Common myeloid progenitor, CD34-positive (primary cell): ENCODE data around the gene KIR3DL2.
"Not testable (repeated sequence)": the region's sequence is repeated elsewhere in the genome, so short reads cannot be mapped to it uniquely, and the experiment has no call there.

Experiments
- CTCF ChIA-PET: fragments of 350-600 bp; sonication (Branson Sonifier 250); formaldehyde crosslinking; loops from one replicate; lab custom pipeline; 2021; ENCODE audit warnings: antibody characterized with exemption; lab: Charles Lee
- POLR2A ChIA-PET: fragments of 350-600 bp; sonication (Branson Sonifier 250); formaldehyde crosslinking; loops from one replicate; lab custom pipeline; 2021; ENCODE audit warnings: antibody characterized with exemption; lab: Charles Lee
- DNase-seq, 3 donors: peaks; one replicate each; pipeline versions ENCODE4 v3.0.0 to v3.0.0-alpha.2; 2013
- H3K27ac ChIP-seq, 2 experiments: 1 replicate in 1 of 2; 2 replicates in 1 of 2; pipeline ENCODE4 v1.7.0; 2013; ENCODE audit warnings: inconsistent platforms in 2 of 2, low read length in 2 of 2, mild to moderate bottlenecking in 2 of 2, low read depth in 1 of 2, moderate library complexity in 1 of 2; ENCODE audit not compliant: severe bottlenecking in 2 of 2, insufficient read depth in 1 of 2, poor library complexity in 1 of 2
- H3K27me3 ChIP-seq, 5 experiments: replicated peaks in 2 of 5; 1 replicate in 3 of 5; 2 replicates in 2 of 5; pipeline versions ENCODE4 v1.6.1 to v1.7.0; 2013; ENCODE audit warnings: low read length in 4 of 5, mild to moderate bottlenecking in 2 of 5, moderate library complexity in 2 of 5, inconsistent platforms in 1 of 5; ENCODE audit not compliant: insufficient read depth in 5 of 5, control insufficient read depth in 4 of 5
- H3K36me3 ChIP-seq, 4 experiments: 1 replicate in 2 of 4; 2 replicates in 2 of 4; pipeline versions ENCODE4 v1.6.1 to v1.7.0; 2013; ENCODE audit warnings: low read length in 3 of 4, control low read depth in 1 of 4, mild to moderate bottlenecking in 1 of 4; ENCODE audit not compliant: control insufficient read depth in 4 of 4, insufficient read depth in 4 of 4
- H3K4me1 ChIP-seq, 4 experiments: 1 replicate in 3 of 4; 2 replicates in 1 of 4; pipeline versions ENCODE4 v1.6.1 to v1.7.1; 2013; ENCODE audit warnings: low read length in 3 of 4, mild to moderate bottlenecking in 3 of 4, control low read depth in 1 of 4, inconsistent platforms in 1 of 4, moderate library complexity in 1 of 4; ENCODE audit not compliant: control insufficient read depth in 4 of 4, insufficient read depth in 4 of 4; ENCODE audit errors: control extremely low read depth in 1 of 4
- H3K4me3 ChIP-seq, 7 experiments: 1 replicate in 4 of 7; 2 replicates in 3 of 7; pipeline versions ENCODE4 v1.5.1 to v1.7.0; 2013; ENCODE audit warnings: mild to moderate bottlenecking in 7 of 7, low read length in 6 of 7, moderate library complexity in 6 of 7, inconsistent platforms in 2 of 7, low read depth in 2 of 7, control low read depth in 1 of 7; ENCODE audit not compliant: insufficient read depth in 4 of 7, control insufficient read depth in 1 of 7; ENCODE audit errors: extremely low read depth in 1 of 7
- H3K9me3 ChIP-seq, 5 experiments: 1 replicate in 4 of 5; 2 replicates in 1 of 5; pipeline versions ENCODE4 v1.6.1 to v1.7.1; 2013; ENCODE audit warnings: low read length in 4 of 5, mild to moderate bottlenecking in 2 of 5, inconsistent platforms in 1 of 5, low read depth in 1 of 5, moderate library complexity in 1 of 5; ENCODE audit not compliant: control insufficient read depth in 4 of 5, insufficient read depth in 2 of 5; ENCODE audit errors: control extremely low read depth in 1 of 5
- WGBS: methylation state at CpG from one replicate; pipeline ENCODE4 v1.1.5; 2013; ENCODE audit not compliant: insufficient coverage; 5-methylcytosine and 5-hydroxymethylcytosine counted together

The KIR3DL2 gene

DNA sequence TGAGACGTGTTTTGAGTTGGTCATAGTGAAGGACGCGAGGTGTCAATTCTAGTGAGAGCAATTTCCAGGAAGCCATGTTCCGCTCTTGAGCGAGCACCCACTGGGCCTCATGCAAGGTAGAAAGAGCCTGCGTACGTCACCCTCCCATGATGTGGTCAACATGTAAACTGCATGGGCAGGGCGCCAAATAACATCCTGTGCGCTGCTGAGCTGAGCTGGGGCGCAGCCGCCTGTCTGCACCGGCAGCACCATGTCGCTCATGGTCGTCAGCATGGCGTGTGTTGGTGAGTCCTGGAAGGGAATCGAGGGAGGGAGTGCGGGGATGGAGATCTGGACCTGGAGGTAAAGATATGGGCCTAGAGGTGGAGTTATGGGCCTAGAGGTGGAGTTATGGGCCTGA, 34.0 kb upstream of the KIR3DL2 start, which contains the start of gene KIR3DL1:
KIR3DL1 (plus strand) TSS at position 218 of the 400 bp plus-strand sequence.
- CTCF ChIA-PET, H3K4me3 ChIP-seq, H3K9me3 ChIP-seq, H3K27ac ChIP-seq, DNase-seq, H3K36me3 ChIP-seq, H3K4me1 ChIP-seq, POLR2A ChIA-PET: not testable (repeated sequence)
- WGBS, result 94% methylated on average over 11 of the region's 17 CpGs
- H3K27me3 ChIP-seq, result peaks cover 0 to 21% (median 5%) of the 10 kb centered on the region in 5 experiments

DNA sequence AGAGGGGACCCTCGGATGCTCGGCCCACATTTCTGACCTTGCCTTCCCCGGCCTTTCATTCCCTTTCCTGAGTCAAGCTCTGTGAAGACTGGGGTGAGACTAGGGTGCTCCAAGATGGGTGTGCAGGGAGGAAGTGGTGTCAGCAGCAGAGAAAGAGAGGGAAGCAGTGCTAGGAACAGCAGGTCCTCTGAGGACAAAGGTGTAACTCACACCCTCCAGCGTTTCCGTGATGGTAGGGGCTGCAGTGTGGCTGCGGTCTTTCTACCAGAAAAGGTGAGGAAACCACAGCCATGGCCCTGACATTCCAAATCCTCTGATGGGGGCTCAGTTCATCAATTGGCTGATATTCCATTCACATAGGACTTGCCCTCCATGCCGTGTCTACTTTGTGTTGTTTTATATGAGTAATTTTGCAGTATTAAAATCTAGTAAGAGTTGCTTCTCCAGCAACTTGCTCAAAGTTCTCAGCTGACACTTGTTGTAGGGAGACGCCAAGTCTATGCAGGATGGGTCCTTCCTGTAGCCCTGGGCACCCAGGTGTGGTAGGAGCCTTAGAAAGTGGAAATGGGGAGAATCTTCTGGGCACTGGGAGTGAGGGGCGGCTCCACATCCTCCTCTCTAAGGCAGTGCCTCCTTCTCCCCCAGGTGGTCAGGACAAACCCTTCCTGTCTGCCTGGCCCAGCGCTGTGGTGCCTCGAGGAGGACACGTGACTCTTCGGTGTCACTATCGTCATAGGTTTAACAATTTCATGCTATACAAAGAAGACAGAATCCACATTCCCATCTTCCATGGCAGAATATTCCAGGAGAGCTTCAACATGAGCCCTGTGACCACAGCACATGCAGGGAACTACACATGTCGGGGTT, 32.3 kb upstream of the KIR3DL2 start:
- Histone ChIP-seq H3K27me3 (peaks cover 0 to 18% (median 5%) of the 10 kb centered on the region in 5 experiments), H3K4me3 (no peak overlapping the region), H3K9me3 (no peaks in the 10 kb centered on the region), H3K4me1 (no peaks in the 10 kb centered on the region), H3K36me3 (no peaks in the 10 kb centered on the region), H3K27ac (no peak overlapping the region)
- ChIA-PET POLR2A (no interaction called here), CTCF (no interaction called here)
- DNase-seq, result no peak
- 89% methylated on average over 11 of the region's 15 CpGs for WGBS

DNA sequence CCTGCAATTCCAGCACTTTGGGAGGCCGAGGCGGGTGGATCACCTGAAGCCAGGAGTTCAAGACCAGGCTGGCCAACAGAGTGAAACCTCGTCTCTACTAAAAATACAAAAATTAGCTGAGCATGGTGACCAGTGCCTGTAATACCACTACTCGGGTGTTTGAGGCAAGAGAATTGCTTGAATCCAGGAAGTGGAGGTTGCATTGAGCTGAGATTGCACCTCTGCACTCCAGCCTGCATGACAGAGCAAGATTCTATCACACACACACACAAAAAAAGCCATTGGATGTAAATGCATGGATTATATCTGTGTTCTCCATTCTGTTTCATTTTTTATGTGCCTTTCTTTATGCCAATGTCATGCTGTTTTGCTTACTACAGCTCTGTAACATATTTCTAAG, 25.8 kb upstream of the KIR3DL2 start:
- DNase-seq, POLR2A ChIA-PET: not testable (repeated sequence)
- WGBS, result no CpG with 5 or more reads among the region's 4 CpGs

DNA sequence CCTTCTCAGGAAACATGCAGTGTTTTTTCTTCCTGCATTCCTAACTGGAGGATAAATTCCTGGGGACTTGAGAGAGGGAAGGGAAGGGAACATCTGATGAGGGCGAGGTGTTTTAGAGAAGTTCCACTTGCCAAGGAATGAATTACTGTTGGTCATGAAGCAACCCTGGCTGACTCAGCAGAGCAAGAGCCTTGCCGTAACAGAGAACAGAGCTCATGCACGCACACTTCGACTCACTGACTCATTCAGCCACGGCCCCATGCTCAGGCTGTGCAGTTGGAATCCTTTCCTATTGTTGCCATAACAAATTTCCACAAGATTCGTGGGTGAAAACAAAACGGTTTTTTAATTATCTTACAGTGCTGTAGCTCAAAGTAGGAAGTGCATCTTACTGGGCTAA, 24.9 kb upstream of the KIR3DL2 start:
- peak in 1 of 3 donors; percentile 8 for DNase-seq
- H3K27ac ChIP-seq, H3K9me3 ChIP-seq, H3K36me3 ChIP-seq, POLR2A ChIA-PET, H3K4me3 ChIP-seq, H3K4me1 ChIP-seq, CTCF ChIA-PET: not testable (repeated sequence)
- peaks cover 0 to 13% (median 0%) of the 10 kb centered on the region in 5 experiments for H3K27me3 ChIP-seq
- 75% methylated on average over 3 of the region's 7 CpGs for WGBS

More for the DNA sequence above, 25.8 kb upstream of the KIR3DL2 start:
- peaks cover 0 to 15% (median 0%) of the 10 kb centered on the region in 5 experiments for H3K27me3 ChIP-seq
- H3K4me3 ChIP-seq, CTCF ChIA-PET, H3K4me1 ChIP-seq, H3K9me3 ChIP-seq, H3K36me3 ChIP-seq, H3K27ac ChIP-seq: not testable (repeated sequence)

DNA sequence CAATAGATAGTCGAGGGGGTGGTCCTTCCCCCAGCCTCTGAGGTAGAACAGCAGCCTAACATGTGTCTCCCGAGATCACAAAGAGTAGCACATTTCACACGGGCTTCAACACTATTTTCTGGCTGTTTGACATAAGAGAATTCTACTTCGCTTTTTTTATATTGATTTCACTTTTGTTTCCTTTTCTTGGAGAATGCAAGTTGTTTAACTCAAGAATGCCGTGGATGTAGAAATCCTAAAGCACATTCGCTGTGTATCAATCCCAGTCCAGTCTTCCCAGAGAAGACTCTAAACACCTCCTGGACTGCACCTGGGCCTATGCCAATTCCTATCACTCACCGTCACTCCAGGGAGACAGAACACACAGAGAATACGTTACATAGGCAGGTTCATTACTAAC, 22.2 kb upstream of the KIR3DL2 start:
- POLR2A ChIA-PET, H3K4me3 ChIP-seq, H3K4me1 ChIP-seq, CTCF ChIA-PET, H3K27me3 ChIP-seq, H3K27ac ChIP-seq, H3K9me3 ChIP-seq, DNase-seq, H3K36me3 ChIP-seq: not testable (repeated sequence)
- 84% methylated on average over 5 of the region's 8 CpGs for WGBS

DNA sequence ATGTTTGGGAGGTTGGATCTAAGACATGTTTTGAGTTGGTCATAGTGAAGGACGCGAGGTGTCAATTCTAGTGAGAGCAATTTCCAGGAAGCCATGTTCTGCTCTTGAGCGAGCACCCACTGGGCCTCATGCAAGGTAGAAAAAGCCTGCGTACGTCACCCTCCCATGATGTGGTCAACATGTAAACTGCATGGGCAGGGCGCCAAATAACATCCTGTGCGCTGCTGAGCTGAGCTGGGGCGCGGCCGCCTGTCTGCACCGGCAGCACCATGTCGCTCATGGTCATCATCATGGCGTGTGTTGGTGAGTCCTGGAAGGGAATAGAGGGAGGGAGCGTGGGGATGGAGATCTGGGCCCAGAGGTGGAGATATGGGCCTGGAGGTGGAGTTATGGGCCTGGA, 17.7 kb upstream of the KIR3DL2 start, which contains the start of gene KIR2DS4:
KIR2DS4 (plus strand) TSS at position 181 of the 400 bp plus-strand sequence.
- H3K27ac ChIP-seq, DNase-seq, CTCF ChIA-PET, H3K27me3 ChIP-seq, H3K9me3 ChIP-seq, H3K4me1 ChIP-seq, H3K36me3 ChIP-seq, POLR2A ChIA-PET, H3K4me3 ChIP-seq: not testable (repeated sequence)
- 100% methylated on average over 2 of the region's 14 CpGs for WGBS

DNA sequence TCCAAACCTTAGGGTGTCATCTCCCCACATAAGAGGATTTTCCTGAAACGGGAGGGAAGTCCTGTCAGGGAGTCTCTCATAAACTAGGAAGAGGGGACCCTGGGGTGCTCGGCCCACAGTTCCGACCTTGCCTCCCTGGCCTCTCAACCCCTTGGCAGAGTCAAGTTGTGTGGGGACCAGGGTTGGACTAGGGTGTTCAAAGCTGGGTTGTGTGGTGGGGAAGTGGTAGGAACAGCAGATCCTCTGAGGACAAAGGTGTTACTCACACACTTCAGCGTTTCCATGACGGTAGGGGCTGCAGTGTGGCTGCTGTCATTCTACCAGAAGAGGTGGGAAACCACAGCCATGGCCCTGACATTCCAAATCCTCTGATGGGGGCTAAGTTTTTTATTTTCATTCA, 15.1 kb upstream of the KIR3DL2 start:
- DNase-seq, H3K4me1 ChIP-seq, CTCF ChIA-PET, H3K4me3 ChIP-seq, H3K27ac ChIP-seq, H3K27me3 ChIP-seq, POLR2A ChIA-PET, H3K9me3 ChIP-seq, H3K36me3 ChIP-seq: not testable (repeated sequence)
- no CpG with 5 or more reads among the region's 5 CpGs for WGBS
